H1 (cell line): ENCODE data around the gene ZNF112. TPM values are rescaled to one million over a fixed set of nuclear protein-coding genes. Genes with fewer than 3 reads are reported as not detected.

ENCODE experiments used
- CTCF ChIA-PET: fragments of 300-600 bp; sonication (Branson Sonifier 250); formaldehyde crosslinking; loops from one replicate; lab custom pipeline; 2021; ENCODE audit not compliant: partially characterized antibody; lab: Charles Lee
- POLR2A ChIA-PET: fragments of 300-600 bp; sonication (Branson Sonifier 250); formaldehyde crosslinking; loops from one replicate; lab custom pipeline; 2021; ENCODE audit warnings: inconsistent platforms; ENCODE audit not compliant: partially characterized antibody; lab: Charles Lee
- DNase-seq, 2 experiments: peaks; one replicate each; pipeline versions ENCODE4 v3.0.0 to v3.0.0-alpha.2; 2010 to 2022; ENCODE audit warnings: low spot score in 2 of 2, low read depth in 1 of 2, mixed read lengths in 1 of 2
- FAIRE-seq: peaks from 2 replicates; lab custom pipeline; 2011; peaks lifted over from hg19 to GRCh38; lab: Jason Lieb, UNC
- H2AFZ ChIP-seq: 2 replicates; pipeline ENCODE4 v1.8.1; 2012; ENCODE audit warnings: low read length, inconsistent platforms
- H2AK5ac ChIP-seq: 2 replicates; pipeline ENCODE4 v1.6.1; 2013; ENCODE audit warnings: low read depth, low read length
- H2BK120ac ChIP-seq: replicated peaks from 2 replicates; pipeline ENCODE3; 2013; ENCODE audit warnings: low read depth, low read length, inconsistent platforms
- H2BK12ac ChIP-seq: 2 replicates; pipeline ENCODE4 v1.6.1; 2013; ENCODE audit warnings: low read depth, low read length
- H2BK15ac ChIP-seq: 2 replicates; pipeline ENCODE4 v1.6.1; 2013; ENCODE audit warnings: low read length
- H2BK20ac ChIP-seq: 2 replicates; pipeline ENCODE4 v1.6.1; 2013; ENCODE audit warnings: low read length
- H2BK5ac ChIP-seq: 2 replicates; pipeline ENCODE4 v1.6.1; 2013; ENCODE audit warnings: low read depth, low read length
- H3K14ac ChIP-seq: 2 replicates; pipeline ENCODE4 v1.6.1; 2013; ENCODE audit warnings: inconsistent platforms; ENCODE audit not compliant: insufficient read length
- H3K18ac ChIP-seq: 2 replicates; pipeline ENCODE4 v1.6.1; 2013; ENCODE audit warnings: low read length; ENCODE audit errors: extremely low read depth
- H3K23ac ChIP-seq: 2 replicates; pipeline ENCODE4 v1.6.1; 2013; ENCODE audit warnings: inconsistent platforms; ENCODE audit not compliant: insufficient read length
- H3K23me2 ChIP-seq: 2 replicates; pipeline ENCODE4 v1.6.1; 2013; ENCODE audit warnings: low read depth, low read length
- H3K27ac ChIP-seq: 2 replicates; pipeline ENCODE4 v1.6.1; 2011; ENCODE audit warnings: low read depth, low read length, inconsistent platforms
- H3K27me3 ChIP-seq, 4 experiments: replicated peaks in 1 of 4; 1 replicate in 1 of 4; 2 replicates in 3 of 4; pipeline versions ENCODE4 v1.6.1 to v1.8.1; 2011 to 2013; ENCODE audit warnings: low read length in 3 of 4, mild to moderate bottlenecking in 3 of 4, inconsistent platforms in 2 of 4, mixed read lengths in 2 of 4, moderate library complexity in 1 of 4; ENCODE audit not compliant: control insufficient read depth in 3 of 4, insufficient read depth in 3 of 4; ENCODE audit errors: extremely low read depth in 1 of 4
- H3K36me3 ChIP-seq, 4 experiments: 2 replicates each; pipeline versions ENCODE4 v1.6.1 to v1.8.1; 2011 to 2013; ENCODE audit warnings: mild to moderate bottlenecking in 4 of 4, low read length in 3 of 4, moderate library complexity in 2 of 4, control low read depth in 1 of 4, inconsistent platforms in 1 of 4; ENCODE audit not compliant: insufficient read depth in 4 of 4, control insufficient read depth in 2 of 4
- H3K4ac ChIP-seq: replicated peaks from 2 replicates; pipeline ENCODE3; 2013; ENCODE audit warnings: low read length, low read depth, mixed read lengths, inconsistent platforms; ENCODE audit not compliant: insufficient read length
- H3K4me1 ChIP-seq, 4 experiments: replicated peaks in 1 of 4; 1 replicate in 1 of 4; 2 replicates in 3 of 4; pipeline versions ENCODE4 v1.6.1 to v1.8.1; 2011 to 2013; ENCODE audit warnings: low read length in 3 of 4, inconsistent platforms in 2 of 4, mixed read lengths in 1 of 4; ENCODE audit not compliant: insufficient read depth in 4 of 4, control insufficient read depth in 3 of 4
- H3K4me2 ChIP-seq, 2 experiments: 2 replicates each; pipeline versions ENCODE4 v1.6.1 to v1.8.1; 2011 to 2013; ENCODE audit warnings: low read depth in 2 of 2, low read length in 2 of 2, control low read depth in 1 of 2, inconsistent platforms in 1 of 2, mild to moderate bottlenecking in 1 of 2; ENCODE audit not compliant: insufficient read depth in 1 of 2
- H3K4me3 ChIP-seq, 4 experiments: fragments of 200-600, 300-600 bp in 1 of 4; sonication (generic), shearing (Covaris generic), sonication (Bioruptor Twin) in 1 of 4; 2 replicates each; pipeline versions ENCODE4 v1.5.1 to v1.8.1; 2011 to 2016; ENCODE audit warnings: low read length in 4 of 4, low read depth in 3 of 4, control low read depth in 2 of 4, inconsistent platforms in 2 of 4, mild to moderate bottlenecking in 2 of 4, mixed read lengths in 1 of 4, moderate library complexity in 1 of 4; ENCODE audit not compliant: insufficient read depth in 2 of 4; ENCODE audit errors: extremely low read depth in 1 of 4
- H3K56ac ChIP-seq: replicated peaks from 2 replicates; pipeline ENCODE3; 2013; ENCODE audit warnings: low read depth, mild to moderate bottlenecking, mixed read lengths, low read length, inconsistent platforms; ENCODE audit not compliant: insufficient read length
- H3K79me1 ChIP-seq: 2 replicates; pipeline ENCODE4 v1.6.1; 2013; ENCODE audit warnings: low read depth, low read length, control low read depth
- H3K79me2 ChIP-seq, 2 experiments: 2 replicates each; pipeline versions ENCODE4 v1.6.1 to v1.8.1; 2012 to 2013; ENCODE audit warnings: low read length in 2 of 2, mild to moderate bottlenecking in 2 of 2, inconsistent platforms in 1 of 2; ENCODE audit not compliant: insufficient read depth in 2 of 2, control insufficient read depth in 1 of 2
- H3K9ac ChIP-seq, 4 experiments: replicated peaks in 1 of 4; 1 replicate in 1 of 4; 2 replicates in 3 of 4; pipeline versions ENCODE4 v1.6.1 to v1.8.1; 2011 to 2013; ENCODE audit warnings: low read depth in 3 of 4, low read length in 3 of 4, control low read depth in 2 of 4, mild to moderate bottlenecking in 2 of 4, moderate library complexity in 2 of 4, inconsistent platforms in 1 of 4; ENCODE audit errors: extremely low read depth in 1 of 4
- H3K9me3 ChIP-seq, 2 experiments: 2 replicates each; pipeline versions ENCODE4 v1.6.1 to v1.8.1; 2012 to 2013; ENCODE audit warnings: mild to moderate bottlenecking in 2 of 2, moderate library complexity in 2 of 2, control low read depth in 1 of 2, inconsistent platforms in 1 of 2, low read depth in 1 of 2, low read length in 1 of 2, mixed read lengths in 1 of 2; ENCODE audit not compliant: insufficient read depth in 2 of 2
- H4K20me1 ChIP-seq, 2 experiments: replicated peaks in 1 of 2; 2 replicates each; pipeline versions ENCODE3 to v1.8.1; 2011 to 2013; ENCODE audit warnings: inconsistent platforms in 2 of 2, low read length in 2 of 2, mild to moderate bottlenecking in 1 of 2; ENCODE audit not compliant: insufficient read depth in 2 of 2, control insufficient read depth in 1 of 2
- H4K5ac ChIP-seq: 2 replicates; pipeline ENCODE4 v1.6.1; 2013; ENCODE audit warnings: low read length, low read depth, mixed read lengths, inconsistent platforms; ENCODE audit not compliant: insufficient read length
- H4K8ac ChIP-seq: 2 replicates; pipeline ENCODE4 v1.8.0; 2013; ENCODE audit warnings: mild to moderate bottlenecking, moderate library complexity, low read length, inconsistent platforms; ENCODE audit not compliant: insufficient read depth; ENCODE audit errors: extremely low read depth
- H4K91ac ChIP-seq: replicated peaks from 2 replicates; pipeline ENCODE3; 2013; ENCODE audit warnings: low read length, mixed read lengths, inconsistent platforms; ENCODE audit not compliant: insufficient read length
- EGR1 ChIP-seq: IDR thresholded peaks from 2 replicates; pipeline ENCODE4 v1.6.1; 2011; ENCODE audit warnings: low read depth, low read length, borderline replicate concordance
- FOSL1 ChIP-seq: IDR thresholded peaks from 2 replicates; pipeline ENCODE4 v1.6.1; 2011; ENCODE audit warnings: mild to moderate bottlenecking, low read depth, low read length, moderate library complexity; ENCODE audit not compliant: insufficient read depth
- KDM1A ChIP-seq: fragments of 200-600, 300-600 bp; sonication (generic); IDR thresholded peaks from 2 replicates; pipeline ENCODE4 v1.7.1; 2016; ENCODE audit warnings: mild to moderate bottlenecking, low read length, borderline replicate concordance
- SIN3A ChIP-seq, 2 experiments: IDR thresholded peaks in 1 of 2; conservative IDR thresholded peaks in 1 of 2; 2 replicates each; pipeline ENCODE4 v1.6.1; 2011 to 2012; ENCODE audit warnings: low read length in 2 of 2, improper control_type of control experiment in 1 of 2, low read depth in 1 of 2, mild to moderate bottlenecking in 1 of 2
- SIRT6 ChIP-seq: IDR thresholded peaks from one replicate; pipeline ENCODE4 v1.7.1; 2012; ENCODE audit warnings: low read length, inconsistent platforms
- SUZ12 ChIP-seq: fragments of 200-600 bp; sonication (generic); IDR thresholded peaks from 2 replicates; pipeline ENCODE4 v1.6.1; 2012; ENCODE audit warnings: mild to moderate bottlenecking, inconsistent platforms, low read length, moderate library complexity, mixed read lengths
- TBP ChIP-seq: IDR thresholded peaks from 2 replicates; pipeline ENCODE4 v1.6.1; 2011; ENCODE audit warnings: low read depth, low read length, improper control_type of control experiment
- WGBS, 2 experiments: shearing (Covaris generic) in 1 of 2; methylation state at CpG; one replicate each; pipeline versions ENCODE4 v1.1.6 to v1.1.7; 2013 to 2015; ENCODE audit warnings: low lambda C conversion rate in 2 of 2, mixed read lengths in 2 of 2, inconsistent platforms in 1 of 2, low coverage in 1 of 2, missing lambda C conversion rate in 1 of 2; ENCODE audit not compliant: insufficient replicate concordance in 2 of 2, insufficient coverage in 1 of 2, insufficient read length in 1 of 2; ENCODE audit errors: extremely low coverage in 1 of 2, missing lambda C conversion rate in 1 of 2; 5-methylcytosine and 5-hydroxymethylcytosine counted together
- polyA plus RNA-seq, 7 experiments: library from polyadenylated mRNA; depleted of rRNA in 3 of 7; stranded (reverse) in 5 of 7; unstranded in 2 of 7; fragments of >200 nt in 5 of 7; fragments of 200-250 nt in 2 of 7; gene quantifications; 1 replicate in 5 of 7; 2 replicates in 1 of 7; 4 replicates in 1 of 7; pipeline versions ENCODE4 v1.2.1 to v1.2.3, GENCODE V29; 2011 to 2013; ENCODE audit warnings: missing spikeins in 2 of 7, mixed read lengths in 2 of 7
- total RNA-seq: library from RNA; stranded (reverse); fragmentation: NEBNext Ultra II Directional; extraction: Animal tissue kit (Norgen Biotek cat#: 25700); gene quantifications from 2 replicates; pipeline ENCODE4 v1.2.1, GENCODE V29; 2021
- TF ChIP-seq, protein P1 (sequence below): IDR thresholded peaks from 2 replicates; pipeline ENCODE4 v1.6.1; 2011; ENCODE audit warnings: low read depth, mild to moderate bottlenecking, low read length; ENCODE audit not compliant: insufficient read depth
- TF ChIP-seq, protein P2 (sequence below): IDR thresholded peaks from 2 replicates; pipeline ENCODE4 v1.6.1; 2011; ENCODE audit warnings: low read length, improper control_type of control experiment

ZNF112 gene
- total and polyA plus RNA-seq, 2 of the 8 experiments (the other 6 are each of a cell fraction or from before 2014, with no cell fraction given), result 0.70 to 2.8 TPM

DNA sequence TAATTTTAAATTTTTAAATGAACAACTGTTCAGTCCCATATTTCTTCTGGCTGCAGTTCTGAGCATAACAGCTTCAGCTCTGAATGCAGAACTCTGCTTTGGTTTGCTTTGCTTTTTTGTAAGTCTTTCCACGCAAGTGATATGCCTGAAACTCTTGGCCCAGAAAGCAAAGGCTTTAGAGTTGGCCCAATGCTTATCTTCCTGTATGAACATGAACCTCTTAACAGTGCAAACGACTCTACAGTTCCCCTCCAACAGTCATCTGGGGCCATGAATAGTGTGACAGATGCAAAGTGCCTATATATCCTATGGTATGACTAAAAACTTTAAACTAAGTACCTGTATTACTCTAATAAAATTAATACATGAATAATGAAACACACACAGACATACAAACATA, 14.7 kb downstream of the ZNF112 start:
- no peaks in the 10 kb centered on the region; the same call in 1 of the 2 replicates for H3K23me2 ChIP-seq
- no peak overlapping the region for H2BK12ac ChIP-seq
- no peaks in the 10 kb centered on the region for H3K4me1 ChIP-seq
- peaks cover 35 to 38% of the 10 kb centered on the region in 2 experiments for H3K9me3 ChIP-seq
- H3K18ac ChIP-seq, result no peak overlapping the region
- WGBS, 2 experiments, result 83% methylated on average over 2 of the region's 2 CpGs; no CpG with 5 or more reads in 1 of the 2 experiments
- no peak overlapping the region for H3K4me3 ChIP-seq
- no peak overlapping the region for H2AFZ ChIP-seq
- DNase-seq, result no peak
- no peak overlapping the region for H2BK5ac ChIP-seq
- H3K36me3 ChIP-seq, result peaks cover 0 to 15% (median 6%) of the 10 kb centered on the region in 4 experiments; a peak in 4 of 8 replicates
- no peak overlapping the region for H2AK5ac ChIP-seq
- no peak for FAIRE-seq
- TF ChIP-seq, protein P1, sequence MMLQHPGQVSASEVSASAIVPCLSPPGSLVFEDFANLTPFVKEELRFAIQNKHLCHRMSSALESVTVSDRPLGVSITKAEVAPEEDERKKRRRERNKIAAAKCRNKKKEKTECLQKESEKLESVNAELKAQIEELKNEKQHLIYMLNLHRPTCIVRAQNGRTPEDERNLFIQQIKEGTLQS, result no peak
- TF ChIP-seq EGR1, result no peak
- no peak for TF ChIP-seq FOSL1
- TF ChIP-seq SUZ12, result no peak
- no peak for TF ChIP-seq SIRT6
- TF ChIP-seq TBP, result no peak
- TF ChIP-seq SIN3A (conservative IDR thresholded peaks at IDR 0.05 in 1 of 2, IDR thresholded peaks at IDR 0.05 in 1 of 2; ENCODE audit: low read depth in 1 of 2, low read length in 2 of 2), result no peak
- TF ChIP-seq KDM1A, result no peak
- TF ChIP-seq, protein P2, sequence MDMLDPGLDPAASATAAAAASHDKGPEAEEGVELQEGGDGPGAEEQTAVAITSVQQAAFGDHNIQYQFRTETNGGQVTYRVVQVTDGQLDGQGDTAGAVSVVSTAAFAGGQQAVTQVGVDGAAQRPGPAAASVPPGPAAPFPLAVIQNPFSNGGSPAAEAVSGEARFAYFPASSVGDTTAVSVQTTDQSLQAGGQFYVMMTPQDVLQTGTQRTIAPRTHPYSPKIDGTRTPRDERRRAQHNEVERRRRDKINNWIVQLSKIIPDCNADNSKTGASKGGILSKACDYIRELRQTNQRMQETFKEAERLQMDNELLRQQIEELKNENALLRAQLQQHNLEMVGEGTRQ, result no peak
- no peak overlapping the region for H4K91ac ChIP-seq
- H4K8ac ChIP-seq, result no peak overlapping the region
- H3K9ac ChIP-seq, result no peak overlapping the region
- H3K14ac ChIP-seq, result no peak overlapping the region
- no peak overlapping the region for H3K4me2 ChIP-seq
- H4K20me1 ChIP-seq, result no peaks in the 10 kb centered on the region
- ChIA-PET POLR2A (no interaction called here), CTCF (no interaction called here)
- H3K56ac ChIP-seq, result no peak overlapping the region
- H2BK15ac ChIP-seq, result no peak overlapping the region
- no peak overlapping the region for H4K5ac ChIP-seq
- no peaks in the 10 kb centered on the region for H3K27me3 ChIP-seq
- no peak overlapping the region for H3K4ac ChIP-seq
- no peak overlapping the region for H2BK120ac ChIP-seq
- no peak overlapping the region for H2BK20ac ChIP-seq
- H3K79me2 ChIP-seq, result no peaks in the 10 kb centered on the region
- no peaks in the 10 kb centered on the region for H3K79me1 ChIP-seq
- H3K27ac ChIP-seq, result no peak overlapping the region
- no peak overlapping the region for H3K23ac ChIP-seq
